ENCODE results near the gene KLRC4. TPM values are rescaled to one million over a fixed set of nuclear protein-coding genes. Genes with fewer than 3 reads are reported as not detected.
"Not testable (repeated sequence)": the region's sequence is repeated elsewhere in the genome, so short reads cannot be mapped to it uniquely, and the experiment has no call there.

The KLRC4 gene
- total and polyA plus RNA-seq, 2 donors, result 0.57 to 1.3 TPM

DNA sequence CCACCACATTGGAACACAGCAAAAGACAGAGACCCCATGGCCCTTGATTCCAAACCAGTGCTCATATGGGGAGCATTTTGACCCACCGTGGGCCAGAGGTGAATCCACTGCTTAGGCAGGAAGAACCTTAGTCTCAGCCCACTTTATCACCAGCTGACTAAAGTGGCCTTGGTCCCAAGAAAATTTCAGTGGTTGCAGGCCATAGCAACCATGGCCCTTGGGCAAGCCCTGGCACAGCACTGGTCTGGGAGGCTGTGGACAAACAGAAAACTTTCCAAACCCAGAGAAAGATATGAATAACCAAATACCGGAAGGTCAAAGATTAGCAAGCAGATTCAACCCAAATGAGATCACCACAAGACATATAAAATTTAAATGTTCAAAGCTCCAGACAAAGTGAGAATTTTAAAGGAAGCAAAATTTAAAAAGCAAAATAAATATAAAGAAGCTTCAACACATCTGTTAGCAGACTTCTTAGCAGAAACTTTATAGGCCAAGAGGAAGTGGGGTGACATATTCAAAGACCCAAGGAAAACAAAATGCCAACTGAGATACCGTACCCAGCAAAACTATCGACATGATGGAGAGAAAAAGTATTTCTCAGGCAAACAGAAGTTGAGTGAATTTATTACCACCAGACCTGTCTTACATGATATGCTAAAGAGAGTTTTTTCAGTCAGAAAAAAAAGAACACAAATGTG, 27.5 kb downstream of the KLRC4 start:
- no peaks in the 10 kb centered on the region for H3K36me3 ChIP-seq (ENCODE audit: control insufficient read depth in 2 of 2, insufficient read depth in 2 of 2, low read length in 1 of 2)
- H3K9me3 ChIP-seq (ENCODE audit: control insufficient read depth in 2 of 2, insufficient read depth in 1 of 2, low read length in 1 of 2), result peaks cover 0 to 6% of the 10 kb centered on the region in 2 donors
- H3K4me3 ChIP-seq (ENCODE audit: low read length in 2 of 2), result no peak overlapping the region
- no peaks in the 10 kb centered on the region for H3K4me1 ChIP-seq (ENCODE audit: control insufficient read depth in 2 of 2, insufficient read depth in 2 of 2, low read length in 2 of 2)
- 82% methylated on average over 4 of the region's 4 CpGs for WGBS
- no peaks in the 10 kb centered on the region for H3K27me3 ChIP-seq (ENCODE audit: control insufficient read depth in 2 of 2, insufficient read depth in 1 of 2, low read length in 1 of 2)
- DNase-seq (ENCODE audit: low read depth in 6 of 9, low spot score in 9 of 9), result no peak
- H3K27ac ChIP-seq (ENCODE audit: low read depth in 1 of 2, low read length in 1 of 2), result no peak overlapping the region

DNA sequence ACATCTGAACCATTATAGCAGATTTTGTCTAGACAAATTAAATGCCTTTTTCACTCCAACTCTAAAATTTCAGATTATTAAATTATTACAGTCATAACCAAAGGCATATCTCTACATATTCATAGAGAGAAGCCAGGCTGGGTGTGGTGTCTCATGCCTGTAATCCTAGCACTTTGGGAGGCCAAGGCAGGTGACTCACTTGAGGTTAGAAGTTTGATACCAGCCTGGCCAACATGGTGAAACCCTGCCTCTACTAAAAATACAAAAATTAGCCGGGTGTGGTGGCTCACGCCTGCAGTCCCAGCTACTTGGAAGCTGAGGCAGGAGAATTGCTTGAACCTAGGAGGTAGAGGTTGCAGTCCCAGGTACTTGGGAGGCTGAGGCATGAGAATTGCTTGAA, 30.8 kb downstream of the KLRC4 start:
- DNase-seq (ENCODE audit: low read depth in 6 of 9, low spot score in 9 of 9); H3K27ac ChIP-seq (ENCODE audit: low read depth in 1 of 2, low read length in 1 of 2); H3K9me3 ChIP-seq (ENCODE audit: control insufficient read depth in 2 of 2, insufficient read depth in 1 of 2, low read length in 1 of 2); H3K27me3 ChIP-seq (ENCODE audit: control insufficient read depth in 2 of 2, insufficient read depth in 1 of 2, low read length in 1 of 2); H3K4me1 ChIP-seq (ENCODE audit: control insufficient read depth in 2 of 2, insufficient read depth in 2 of 2, low read length in 2 of 2); H3K4me3 ChIP-seq (ENCODE audit: low read length in 2 of 2); H3K36me3 ChIP-seq (ENCODE audit: control insufficient read depth in 2 of 2, insufficient read depth in 2 of 2, low read length in 1 of 2): not testable (repeated sequence)
- WGBS, result 95% methylated on average over 2 of the region's 2 CpGs

DNA sequence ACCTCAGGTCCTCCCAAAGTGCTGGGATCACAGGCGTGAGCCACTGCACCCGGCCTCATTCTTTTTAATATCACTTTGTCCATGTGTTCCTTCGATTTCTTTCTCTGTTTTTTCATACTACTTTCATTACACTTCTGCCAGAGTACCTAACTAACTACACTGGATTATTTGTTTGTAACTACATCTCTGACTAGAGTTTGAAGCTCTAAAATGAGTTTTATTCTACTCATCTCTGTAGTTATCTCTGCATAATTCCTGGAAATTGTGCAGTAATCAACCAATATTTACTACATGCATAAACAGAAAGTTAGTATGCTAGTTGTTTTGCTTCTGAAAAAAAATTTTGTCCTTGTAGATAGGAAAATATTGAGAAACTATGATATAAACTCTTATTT, 34.9 kb downstream of the KLRC4 start:
- H3K27ac ChIP-seq (ENCODE audit: low read depth in 1 of 2, low read length in 1 of 2), result no peak overlapping the region
- DNase-seq (ENCODE audit: low read depth in 6 of 9, low spot score in 9 of 9), result no peak
- 96% methylated on average over 3 of the region's 3 CpGs for WGBS
- no peaks in the 10 kb centered on the region for H3K9me3 ChIP-seq (ENCODE audit: control insufficient read depth in 2 of 2, insufficient read depth in 1 of 2, low read length in 1 of 2)
- H3K4me3 ChIP-seq (ENCODE audit: low read length in 2 of 2), result no peak overlapping the region
- H3K27me3 ChIP-seq (ENCODE audit: control insufficient read depth in 2 of 2, insufficient read depth in 1 of 2, low read length in 1 of 2), result no peaks in the 10 kb centered on the region
- no peaks in the 10 kb centered on the region for H3K36me3 ChIP-seq (ENCODE audit: control insufficient read depth in 2 of 2, insufficient read depth in 2 of 2, low read length in 1 of 2)
- peaks cover 0 to 3% of the 10 kb centered on the region in 2 donors for H3K4me1 ChIP-seq (ENCODE audit: control insufficient read depth in 2 of 2, insufficient read depth in 2 of 2, low read length in 2 of 2)

DNA sequence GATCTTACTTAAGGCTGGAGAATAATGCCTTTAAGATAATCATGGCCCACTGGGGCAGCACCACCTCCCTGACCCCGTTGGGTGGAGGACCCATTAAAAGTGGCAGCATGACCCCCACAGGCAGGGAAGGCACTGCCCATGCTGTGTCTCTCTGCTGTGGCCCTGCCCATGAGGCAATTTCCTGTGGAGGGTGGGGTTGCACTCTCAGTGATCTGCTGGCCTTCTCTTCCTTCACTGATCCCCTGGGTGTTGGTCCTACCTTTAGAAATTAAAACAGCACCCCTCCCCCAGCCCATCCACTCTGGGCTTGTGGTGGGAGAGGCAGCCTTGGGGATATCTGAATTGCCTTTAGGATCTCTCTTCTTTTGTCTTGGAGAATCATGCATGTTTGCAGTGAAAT, 37.0 kb downstream of the KLRC4 start:
- Histone ChIP-seq H3K36me3 (ENCODE audit: control insufficient read depth in 2 of 2, insufficient read depth in 2 of 2, low read length in 1 of 2) (no peaks in the 10 kb centered on the region), H3K4me1 (ENCODE audit: control insufficient read depth in 2 of 2, insufficient read depth in 2 of 2, low read length in 2 of 2) (peaks cover 0 to 3% of the 10 kb centered on the region in 2 donors), H3K9me3 (ENCODE audit: control insufficient read depth in 2 of 2, insufficient read depth in 1 of 2, low read length in 1 of 2) (peaks cover 0 to 8% of the 10 kb centered on the region in 2 donors), H3K27me3 (ENCODE audit: control insufficient read depth in 2 of 2, insufficient read depth in 1 of 2, low read length in 1 of 2) (no peaks in the 10 kb centered on the region), H3K4me3 (ENCODE audit: low read length in 2 of 2) (no peak overlapping the region), H3K27ac (ENCODE audit: low read depth in 1 of 2, low read length in 1 of 2) (no peak overlapping the region)
- 95% methylated on average over 1 of the region's 1 CpG for WGBS
- DNase-seq (ENCODE audit: low read depth in 6 of 9, low spot score in 9 of 9), result no peak

DNA sequence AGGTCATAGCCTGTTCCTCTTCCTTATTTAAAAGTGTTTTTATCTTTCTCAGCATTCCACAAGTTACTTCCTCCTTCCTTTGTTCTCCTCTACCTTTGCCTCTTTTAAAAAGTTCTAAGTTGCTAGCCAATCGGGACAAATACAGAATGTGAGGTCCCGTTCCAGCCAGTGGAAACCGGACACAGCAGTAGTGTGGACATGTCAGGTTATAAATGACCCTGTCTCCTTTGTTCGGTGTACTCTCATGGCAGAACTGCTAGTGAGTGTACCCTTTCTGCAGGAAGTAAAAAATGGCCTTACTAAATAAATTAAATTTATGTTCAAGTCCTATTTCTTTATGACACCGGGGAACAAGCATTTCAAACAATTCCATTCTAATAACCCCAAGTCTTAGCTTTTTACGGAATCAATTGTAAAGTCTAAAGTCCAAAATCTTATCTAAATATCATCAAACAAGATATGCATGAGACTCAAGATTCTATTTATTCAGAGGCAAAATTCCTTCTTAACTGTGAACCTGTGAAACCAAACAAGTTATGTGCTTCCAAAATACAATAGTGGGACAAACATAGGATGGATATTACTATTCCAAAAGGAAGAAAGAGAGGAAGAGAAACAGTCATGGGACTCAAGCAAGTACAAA, 37.5 kb downstream of the KLRC4 start:
- not testable (repeated sequence) for H3K4me1 ChIP-seq (ENCODE audit: control insufficient read depth in 2 of 2, insufficient read depth in 2 of 2, low read length in 2 of 2); H3K36me3 ChIP-seq (ENCODE audit: control insufficient read depth in 2 of 2, insufficient read depth in 2 of 2, low read length in 1 of 2); H3K27me3 ChIP-seq (ENCODE audit: control insufficient read depth in 2 of 2, insufficient read depth in 1 of 2, low read length in 1 of 2); H3K4me3 ChIP-seq (ENCODE audit: low read length in 2 of 2); H3K27ac ChIP-seq (ENCODE audit: low read depth in 1 of 2, low read length in 1 of 2); DNase-seq (ENCODE audit: low read depth in 6 of 9, low spot score in 9 of 9); H3K9me3 ChIP-seq (ENCODE audit: control insufficient read depth in 2 of 2, insufficient read depth in 1 of 2, low read length in 1 of 2)
- WGBS, result 74% methylated on average over 6 of the region's 6 CpGs

DNA sequence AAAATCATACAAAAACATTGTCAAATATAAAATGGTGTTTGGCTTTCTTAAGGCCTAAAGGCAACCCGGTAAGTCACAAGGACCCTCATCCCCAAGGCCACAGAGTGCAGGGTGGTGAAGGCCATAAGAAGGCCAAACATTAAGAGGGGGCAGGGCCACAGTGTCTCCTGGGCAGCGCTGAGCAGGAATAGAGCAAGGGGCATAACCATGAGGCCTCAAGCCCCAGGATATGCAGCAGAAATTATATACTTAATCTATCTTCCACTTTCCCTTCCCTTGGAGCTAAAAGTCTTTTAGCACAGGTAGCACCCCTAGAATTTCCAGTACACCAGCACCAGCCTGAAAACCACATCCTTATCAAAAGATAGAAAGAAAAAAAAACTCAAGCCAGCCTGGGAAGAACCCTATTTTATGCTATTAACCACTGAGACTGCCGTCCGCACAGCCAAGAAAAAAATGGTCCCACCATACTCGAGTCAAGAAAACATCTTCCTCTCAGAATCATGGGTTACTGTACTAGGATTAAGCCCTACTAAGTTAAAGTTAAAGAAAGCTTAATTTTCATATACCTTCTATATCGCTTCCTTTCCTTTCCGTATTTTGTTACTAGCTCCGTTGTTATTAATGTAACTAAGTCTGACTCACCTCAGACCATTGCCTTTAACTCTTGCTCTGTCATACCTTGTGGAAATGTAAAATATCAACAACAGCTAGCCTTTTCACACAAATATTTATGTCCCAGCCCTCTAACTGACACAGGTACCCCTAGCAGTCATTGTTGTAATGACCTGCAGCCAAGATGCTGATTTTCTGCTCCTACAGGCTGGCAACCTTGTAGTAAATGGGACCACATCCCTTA, 39.8 kb downstream of the KLRC4 start:
- WGBS, result 92% methylated on average over 8 of the region's 8 CpGs
- H3K4me3 ChIP-seq (ENCODE audit: low read length in 2 of 2), result no peak overlapping the region
- H3K27ac ChIP-seq (ENCODE audit: low read depth in 1 of 2, low read length in 1 of 2), result no peak overlapping the region
- H3K27me3 ChIP-seq (ENCODE audit: control insufficient read depth in 2 of 2, insufficient read depth in 1 of 2, low read length in 1 of 2), result no peaks in the 10 kb centered on the region
- DNase-seq (ENCODE audit: low read depth in 6 of 9, low spot score in 9 of 9), result no peak
- no peaks in the 10 kb centered on the region for H3K36me3 ChIP-seq (ENCODE audit: control insufficient read depth in 2 of 2, insufficient read depth in 2 of 2, low read length in 1 of 2)
- H3K4me1 ChIP-seq (ENCODE audit: control insufficient read depth in 2 of 2, insufficient read depth in 2 of 2, low read length in 2 of 2), result peaks cover 11 to 20% of the 10 kb centered on the region in 2 donors
- peaks cover 0 to 10% of the 10 kb centered on the region in 2 donors for H3K9me3 ChIP-seq (ENCODE audit: control insufficient read depth in 2 of 2, insufficient read depth in 1 of 2, low read length in 1 of 2)

DNA sequence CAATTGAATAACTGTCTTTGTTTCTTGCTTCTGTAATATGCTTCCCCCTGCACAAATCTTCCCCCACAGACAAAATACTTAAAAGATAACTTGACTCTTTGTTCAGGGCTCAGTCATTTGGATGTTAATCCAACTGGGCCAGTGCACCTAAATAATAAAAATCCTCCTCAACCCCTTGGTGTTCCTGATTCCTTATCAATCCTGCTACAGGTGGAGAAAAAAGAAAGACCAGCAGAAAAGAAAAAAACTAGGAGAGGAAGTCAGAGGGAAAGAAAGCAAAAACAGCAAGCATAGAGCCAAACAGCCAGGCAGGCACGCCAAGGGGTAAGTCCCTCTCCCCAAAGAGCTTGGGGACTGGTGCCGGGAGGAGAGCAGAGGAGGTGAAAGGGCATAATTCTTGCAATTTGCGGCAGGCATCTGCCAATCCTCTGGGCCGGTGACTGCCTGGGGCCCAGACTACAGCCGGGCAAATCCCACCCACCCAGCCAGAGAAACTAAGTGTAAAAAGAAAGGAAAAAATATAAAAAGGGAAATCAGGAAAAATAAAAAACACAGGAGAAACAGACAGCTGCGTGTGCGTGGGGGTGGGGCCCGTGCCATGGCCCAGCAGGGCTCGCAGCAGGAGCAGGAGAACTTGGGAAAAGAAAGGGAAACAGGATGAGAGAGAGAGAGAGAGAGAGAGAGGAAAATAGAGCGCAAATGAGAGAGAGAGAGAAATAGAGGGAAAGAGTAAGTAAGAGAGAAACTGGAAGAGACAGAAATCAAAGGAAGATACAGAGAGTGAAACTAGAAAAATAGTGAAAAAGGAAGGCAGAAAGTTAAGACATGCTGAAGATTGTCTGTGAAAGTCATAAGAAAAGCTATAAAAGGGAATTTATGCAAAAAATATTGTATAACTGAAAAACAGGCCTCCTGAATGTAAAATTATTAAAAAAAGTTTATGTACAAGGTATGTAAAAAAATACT, 41.1 kb downstream of the KLRC4 start:
- DNase-seq (ENCODE audit: low read depth in 6 of 9, low spot score in 9 of 9), result no peak
- Histone ChIP-seq H3K36me3 (ENCODE audit: control insufficient read depth in 2 of 2, insufficient read depth in 2 of 2, low read length in 1 of 2) (no peaks in the 10 kb centered on the region), H3K27me3 (ENCODE audit: control insufficient read depth in 2 of 2, insufficient read depth in 1 of 2, low read length in 1 of 2) (no peaks in the 10 kb centered on the region), H3K9me3 (ENCODE audit: control insufficient read depth in 2 of 2, insufficient read depth in 1 of 2, low read length in 1 of 2) (peaks cover 0 to 10% of the 10 kb centered on the region in 2 donors), H3K27ac (ENCODE audit: low read depth in 1 of 2, low read length in 1 of 2) (no peak overlapping the region), H3K4me1 (ENCODE audit: control insufficient read depth in 2 of 2, insufficient read depth in 2 of 2, low read length in 2 of 2) (peaks cover 11 to 30% of the 10 kb centered on the region in 2 donors), H3K4me3 (ENCODE audit: low read length in 2 of 2) (no peak overlapping the region)
- WGBS, result 96% methylated on average over 10 of the region's 10 CpGs

DNA sequence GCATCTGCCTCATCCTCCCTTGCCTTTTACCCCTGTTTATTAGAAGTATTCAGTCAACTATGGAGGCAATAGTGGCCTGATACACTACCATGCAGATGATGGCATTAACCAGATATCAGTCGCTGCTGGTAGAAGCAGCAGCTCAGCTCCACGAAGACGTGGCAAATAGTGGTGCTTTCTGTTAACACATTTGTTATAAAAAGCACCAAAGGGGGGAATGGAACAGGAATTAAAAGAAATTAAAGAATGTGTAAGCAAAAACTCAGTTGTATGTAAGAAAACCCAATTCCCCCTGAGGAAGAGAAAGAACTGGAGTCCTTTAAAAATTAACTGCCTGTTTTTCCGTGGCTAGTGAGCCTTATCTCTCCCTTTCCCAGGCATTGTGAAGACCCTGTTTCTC, 41.8 kb downstream of the KLRC4 start:
- H3K27me3 ChIP-seq (ENCODE audit: control insufficient read depth in 2 of 2, insufficient read depth in 1 of 2, low read length in 1 of 2); DNase-seq (ENCODE audit: low read depth in 6 of 9, low spot score in 9 of 9); H3K27ac ChIP-seq (ENCODE audit: low read depth in 1 of 2, low read length in 1 of 2); H3K9me3 ChIP-seq (ENCODE audit: control insufficient read depth in 2 of 2, insufficient read depth in 1 of 2, low read length in 1 of 2); H3K4me3 ChIP-seq (ENCODE audit: low read length in 2 of 2); H3K36me3 ChIP-seq (ENCODE audit: control insufficient read depth in 2 of 2, insufficient read depth in 2 of 2, low read length in 1 of 2): not testable (repeated sequence)
- H3K4me1 ChIP-seq (ENCODE audit: control insufficient read depth in 2 of 2, insufficient read depth in 2 of 2, low read length in 2 of 2), result peaks cover 11 to 38% of the 10 kb centered on the region in 2 donors
- 88% methylated on average over 4 of the region's 4 CpGs for WGBS

Data from thymus (tissue), 11 donors.